Endodermal cell (in vitro differentiated cells): Measurements from ENCODE around the gene TSNAX. TPM values are rescaled to one million over a fixed set of nuclear protein-coding genes. Genes with fewer than 3 reads are reported as not detected.

Source experiments
- DNase-seq: peaks from one replicate; pipeline ENCODE4 v3.0.0-alpha.2; 2017
- H3K27ac ChIP-seq: 2 replicates; pipeline ENCODE4 v1.5.1; 2013; ENCODE audit warnings: mild to moderate bottlenecking, low read depth, low read length, moderate library complexity
- H3K27me3 ChIP-seq: 2 replicates; pipeline ENCODE4 v1.6.1; 2013; ENCODE audit warnings: mild to moderate bottlenecking, low read length, moderate library complexity; ENCODE audit not compliant: insufficient read depth, control insufficient read depth, poor library complexity, severe bottlenecking
- H3K36me3 ChIP-seq: 2 replicates; pipeline ENCODE4 v1.7.0; 2013; ENCODE audit warnings: mild to moderate bottlenecking, low read length, moderate library complexity; ENCODE audit not compliant: control insufficient read depth, insufficient read depth
- H3K4me1 ChIP-seq: one replicate; pipeline ENCODE4 v1.7.0; 2013; ENCODE audit warnings: low read length; ENCODE audit not compliant: control insufficient read depth, insufficient read depth
- H3K4me3 ChIP-seq: 2 replicates; pipeline ENCODE4 v1.5.1; 2013; ENCODE audit warnings: mild to moderate bottlenecking, low read length, moderate library complexity
- H3K9ac ChIP-seq: 2 replicates; pipeline ENCODE4 v1.6.1; 2013; ENCODE audit warnings: mild to moderate bottlenecking, low read length, moderate library complexity; ENCODE audit not compliant: poor library complexity, severe bottlenecking; ENCODE audit errors: extremely low read depth
- H3K9me3 ChIP-seq: 2 replicates; pipeline ENCODE4 v1.6.1; 2013; ENCODE audit warnings: mild to moderate bottlenecking, low read length, moderate library complexity; ENCODE audit not compliant: control insufficient read depth
- H3K27ac Mint-ChIP-seq: 2 replicates; pipeline ENCODE4 v1.8.0; 2020; ENCODE audit warnings: mixed read lengths
- H3K27me3 Mint-ChIP-seq: 2 replicates; pipeline ENCODE4 v1.8.0; 2021; ENCODE audit warnings: mild to moderate bottlenecking, mixed read lengths; ENCODE audit not compliant: insufficient read depth
- H3K36me3 Mint-ChIP-seq: 2 replicates; pipeline ENCODE4 v1.8.0; 2020; ENCODE audit warnings: low read depth, mixed read lengths
- H3K4me1 Mint-ChIP-seq: 2 replicates; pipeline ENCODE4 v1.8.0; 2020; ENCODE audit warnings: mixed read lengths
- H3K4me3 Mint-ChIP-seq: 2 replicates; pipeline ENCODE4 v1.8.0; 2020; ENCODE audit warnings: mild to moderate bottlenecking, moderate library complexity, mixed read lengths
- H3K9me3 Mint-ChIP-seq: 2 replicates; pipeline ENCODE4 v1.8.0; 2020; ENCODE audit warnings: mild to moderate bottlenecking, mixed read lengths
- WGBS, 2 experiments: methylation state at CpG; one replicate each; pipeline versions ENCODE4 v1.1.5 to v1.1.7; 2013; ENCODE audit warnings: missing lambda C conversion rate in 2 of 2, mixed read lengths in 1 of 2; ENCODE audit not compliant: insufficient coverage in 1 of 2, insufficient read length in 1 of 2; 5-methylcytosine and 5-hydroxymethylcytosine counted together
- total RNA-seq, 2 donors: library from RNA; stranded (reverse); fragmentation: NEBNext Ultra II Directional in 1 of 2; extraction: Animal tissue kit (Norgen Biotek cat#: 25700) in 1 of 2; gene quantifications; 2 replicates in 1 of 2; 3 replicates in 1 of 2; pipeline ENCODE4 v1.2.1, GENCODE V29; 2021
- TF ChIP-seq, protein P1 (sequence below): fragments of 200-600 bp; sonication (generic); conservative IDR thresholded peaks from 2 replicates; pipeline ENCODE4 v1.5.0; 2021; ENCODE audit warnings: antibody characterized with exemption, mild to moderate bottlenecking

TSNAX gene
- total RNA-seq, 2 donors from 2014 or later = 38.3 to 45.6 TPM

DNA sequence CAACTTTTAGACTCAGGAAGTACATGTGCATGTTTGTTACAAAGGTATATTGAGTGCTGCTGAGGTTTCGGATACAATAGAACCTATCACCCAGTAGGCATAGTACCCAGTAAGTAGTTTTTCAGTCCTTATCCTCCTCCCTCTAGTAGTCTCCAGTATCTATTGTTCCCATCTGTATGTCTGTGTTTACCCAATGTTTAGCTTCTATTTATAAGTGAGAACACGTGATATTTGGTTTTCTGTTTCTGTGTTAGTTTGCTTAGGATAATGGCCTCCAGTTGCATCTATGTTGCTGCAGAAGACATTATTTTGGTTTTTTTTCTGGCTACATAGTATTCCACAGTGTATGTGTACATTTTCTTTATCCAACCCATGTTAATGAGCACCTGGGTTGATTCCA, 47.2 kb upstream of the TSNAX start:
- DNase-seq = no peak
- Mint-ChIP-seq H3K4me3 (no peak overlapping the region), H3K36me3 (no peaks in the 10 kb centered on the region), H3K27me3 (no peaks in the 10 kb centered on the region), H3K9me3 (no peaks in the 10 kb centered on the region), H3K4me1 (no peaks in the 10 kb centered on the region), H3K27ac (no peak overlapping the region)
- Histone ChIP-seq H3K27ac (no peak overlapping the region), H3K27me3 (no peaks in the 10 kb centered on the region), H3K36me3 (no peaks in the 10 kb centered on the region), H3K9me3 (no peaks in the 10 kb centered on the region), H3K4me1 (no peaks in the 10 kb centered on the region), H3K4me3 (no peak overlapping the region), H3K9ac (no peak overlapping the region)
- 96% methylated on average over 2 of the region's 2 CpGs; no CpG with 5 or more reads in 1 of the 2 experiments for WGBS, 2 experiments
- TF ChIP-seq, protein P1, sequence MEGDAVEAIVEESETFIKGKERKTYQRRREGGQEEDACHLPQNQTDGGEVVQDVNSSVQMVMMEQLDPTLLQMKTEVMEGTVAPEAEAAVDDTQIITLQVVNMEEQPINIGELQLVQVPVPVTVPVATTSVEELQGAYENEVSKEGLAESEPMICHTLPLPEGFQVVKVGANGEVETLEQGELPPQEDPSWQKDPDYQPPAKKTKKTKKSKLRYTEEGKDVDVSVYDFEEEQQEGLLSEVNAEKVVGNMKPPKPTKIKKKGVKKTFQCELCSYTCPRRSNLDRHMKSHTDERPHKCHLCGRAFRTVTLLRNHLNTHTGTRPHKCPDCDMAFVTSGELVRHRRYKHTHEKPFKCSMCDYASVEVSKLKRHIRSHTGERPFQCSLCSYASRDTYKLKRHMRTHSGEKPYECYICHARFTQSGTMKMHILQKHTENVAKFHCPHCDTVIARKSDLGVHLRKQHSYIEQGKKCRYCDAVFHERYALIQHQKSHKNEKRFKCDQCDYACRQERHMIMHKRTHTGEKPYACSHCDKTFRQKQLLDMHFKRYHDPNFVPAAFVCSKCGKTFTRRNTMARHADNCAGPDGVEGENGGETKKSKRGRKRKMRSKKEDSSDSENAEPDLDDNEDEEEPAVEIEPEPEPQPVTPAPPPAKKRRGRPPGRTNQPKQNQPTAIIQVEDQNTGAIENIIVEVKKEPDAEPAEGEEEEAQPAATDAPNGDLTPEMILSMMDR = no peak

DNA sequence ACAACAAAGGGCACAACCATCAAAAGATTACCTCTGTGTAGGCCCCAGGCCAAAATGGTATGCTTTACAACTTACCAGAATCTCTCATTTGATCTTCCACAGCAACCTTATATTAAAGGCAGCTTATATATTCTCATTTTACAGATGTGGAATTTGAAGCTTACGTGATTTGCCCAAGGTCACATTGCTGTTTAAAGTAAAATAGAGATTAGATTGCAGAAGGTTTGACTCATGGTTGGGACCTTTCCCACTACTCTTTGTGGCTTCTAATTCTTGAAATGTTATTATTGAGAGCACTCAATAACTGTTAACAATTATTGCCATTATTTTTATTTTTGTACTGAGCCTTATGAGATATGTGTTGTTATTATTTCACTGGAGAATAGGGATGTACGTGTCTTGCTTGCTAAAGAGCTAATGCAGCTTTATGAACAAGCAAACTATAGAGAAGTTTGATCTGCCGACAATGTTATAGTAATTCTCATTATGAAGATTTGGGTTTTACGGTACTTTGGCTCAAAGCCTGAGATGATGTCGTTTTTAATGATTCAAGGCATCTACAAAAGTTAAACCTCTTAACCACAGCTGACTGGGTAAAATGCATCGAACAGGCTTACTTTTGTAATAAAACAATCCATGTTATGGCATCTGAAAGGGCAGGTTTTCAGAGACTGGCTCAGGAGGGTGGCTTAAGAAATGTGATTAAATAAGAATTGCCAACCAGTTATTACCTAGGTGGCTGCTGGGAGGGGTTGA, 43.3 kb upstream of the TSNAX start:
- no peaks in the 10 kb centered on the region for H3K4me1 ChIP-seq
- no peaks in the 10 kb centered on the region for H3K9me3 ChIP-seq
- Mint-ChIP-seq H3K36me3 (no peaks in the 10 kb centered on the region), H3K27ac (no peak overlapping the region), H3K27me3 (no peaks in the 10 kb centered on the region), H3K4me1 (no peaks in the 10 kb centered on the region), H3K9me3 (no peaks in the 10 kb centered on the region), H3K4me3 (no peak overlapping the region)
- DNase-seq = no peak
- WGBS, 2 experiments = 95% methylated on average over 3 to 6 of the region's 6 CpGs
- H3K27ac ChIP-seq = no peak overlapping the region
- TF ChIP-seq, protein P1 = no peak
- no peak overlapping the region for H3K9ac ChIP-seq
- no peaks in the 10 kb centered on the region for H3K36me3 ChIP-seq
- no peaks in the 10 kb centered on the region for H3K27me3 ChIP-seq
- no peak overlapping the region for H3K4me3 ChIP-seq

DNA sequence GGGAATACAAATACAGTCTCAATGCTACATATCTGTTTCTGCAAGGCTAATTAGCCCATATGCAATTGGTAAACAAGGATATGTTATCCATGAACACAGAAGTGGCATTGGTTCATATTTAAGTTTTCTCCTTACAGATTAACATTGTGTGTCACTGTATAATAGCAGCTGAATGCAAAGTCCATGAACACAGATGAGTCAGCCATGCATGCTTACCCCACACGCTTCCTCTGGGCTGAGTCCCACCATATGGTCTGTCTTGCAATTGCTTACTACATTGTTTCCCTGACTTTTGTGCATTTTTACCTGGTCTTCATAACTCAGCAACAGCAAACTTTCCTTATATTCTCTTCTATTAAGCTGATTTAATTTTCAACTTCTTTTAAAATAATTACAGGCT, 41.5 kb upstream of the TSNAX start:
- H3K36me3 Mint-ChIP-seq = no peaks in the 10 kb centered on the region
- H3K9me3 Mint-ChIP-seq = no peaks in the 10 kb centered on the region
- Histone ChIP-seq H3K27me3 (no peaks in the 10 kb centered on the region), H3K4me1 (no peaks in the 10 kb centered on the region), H3K36me3 (no peaks in the 10 kb centered on the region), H3K9me3 (no peaks in the 10 kb centered on the region), H3K9ac (no peak overlapping the region), H3K4me3 (no peak overlapping the region), H3K27ac (no peak overlapping the region)
- no peaks in the 10 kb centered on the region for H3K4me1 Mint-ChIP-seq
- H3K27ac Mint-ChIP-seq = no peak overlapping the region
- DNase-seq = no peak
- H3K4me3 Mint-ChIP-seq = no peak overlapping the region
- TF ChIP-seq, protein P1 = no peak
- WGBS, 2 experiments = 97 to 100% methylated on average over 1 of the region's 1 CpG
- H3K27me3 Mint-ChIP-seq = no peaks in the 10 kb centered on the region
